Measurements from ENCODE around the gene BMPR1A. TPM values are rescaled to one million over a fixed set of nuclear protein-coding genes. Genes with fewer than 3 reads are reported as not detected.
"Not testable (repeated sequence)": the region's sequence is repeated elsewhere in the genome, so short reads cannot be mapped to it uniquely, and the experiment has no call there.

The BMPR1A gene
- total RNA-seq, 1 donor, result 71.7 TPM

DNA sequence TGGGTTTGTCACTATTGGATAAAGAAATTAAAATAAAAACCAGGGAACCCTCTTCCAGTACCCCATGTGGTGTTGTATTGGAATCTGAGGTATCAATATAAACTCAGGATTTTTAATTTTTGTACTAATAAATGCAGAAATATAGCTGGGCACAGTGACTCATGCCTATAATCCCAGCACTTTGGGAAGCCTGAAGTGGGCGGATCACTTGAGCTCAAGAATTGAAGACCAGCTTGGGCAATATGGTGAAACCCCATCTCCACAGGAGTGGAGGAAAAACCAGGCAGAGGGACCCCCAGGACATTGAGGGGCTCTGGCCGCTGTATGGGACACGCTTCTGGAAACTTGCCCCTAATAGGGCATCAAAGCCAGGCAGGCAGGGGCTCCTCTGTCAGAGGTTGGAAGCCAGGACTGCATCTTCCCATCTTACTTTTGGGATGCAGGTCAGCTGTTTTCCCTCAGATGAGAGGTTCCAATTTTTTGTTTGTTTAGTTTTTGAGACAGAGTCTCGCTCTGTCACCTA, 222.9 kb downstream of the BMPR1A start:
- Histone ChIP-seq H3K36me3 (ENCODE audit: insufficient read depth, low read length) (no peaks in the 10 kb centered on the region), H4K20me1 (ENCODE audit: insufficient read depth, low read length) (no peaks in the 10 kb centered on the region), H3K27me3 (ENCODE audit: insufficient read depth, low read length) (no peaks in the 10 kb centered on the region), H2AFZ (ENCODE audit: low read length) (no peak overlapping the region), H3K9me3 (ENCODE audit: low read depth, low read length) (no peaks in the 10 kb centered on the region), H3K4me1 (ENCODE audit: insufficient read depth, low read length) (peaks cover 22% of the 10 kb centered on the region), H3K4me2 (ENCODE audit: insufficient read depth, low read length) (no peak overlapping the region), H3K79me2 (ENCODE audit: insufficient read depth, low read length) (no peaks in the 10 kb centered on the region), H3K27ac (ENCODE audit: low read depth, low read length) (peak overlapping the region; percentile 37), H3K4me3 (ENCODE audit: insufficient read depth, low read length) (no peak overlapping the region)
- TF ChIP-seq, protein P1, sequence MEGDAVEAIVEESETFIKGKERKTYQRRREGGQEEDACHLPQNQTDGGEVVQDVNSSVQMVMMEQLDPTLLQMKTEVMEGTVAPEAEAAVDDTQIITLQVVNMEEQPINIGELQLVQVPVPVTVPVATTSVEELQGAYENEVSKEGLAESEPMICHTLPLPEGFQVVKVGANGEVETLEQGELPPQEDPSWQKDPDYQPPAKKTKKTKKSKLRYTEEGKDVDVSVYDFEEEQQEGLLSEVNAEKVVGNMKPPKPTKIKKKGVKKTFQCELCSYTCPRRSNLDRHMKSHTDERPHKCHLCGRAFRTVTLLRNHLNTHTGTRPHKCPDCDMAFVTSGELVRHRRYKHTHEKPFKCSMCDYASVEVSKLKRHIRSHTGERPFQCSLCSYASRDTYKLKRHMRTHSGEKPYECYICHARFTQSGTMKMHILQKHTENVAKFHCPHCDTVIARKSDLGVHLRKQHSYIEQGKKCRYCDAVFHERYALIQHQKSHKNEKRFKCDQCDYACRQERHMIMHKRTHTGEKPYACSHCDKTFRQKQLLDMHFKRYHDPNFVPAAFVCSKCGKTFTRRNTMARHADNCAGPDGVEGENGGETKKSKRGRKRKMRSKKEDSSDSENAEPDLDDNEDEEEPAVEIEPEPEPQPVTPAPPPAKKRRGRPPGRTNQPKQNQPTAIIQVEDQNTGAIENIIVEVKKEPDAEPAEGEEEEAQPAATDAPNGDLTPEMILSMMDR (IDR thresholded peaks at IDR 0.05; ENCODE audit: extremely low read depth, low read depth, low read length), result no peak
- peak; percentile 42 for DNase-seq (ENCODE audit: insufficient read length, low spot score, missing footprints)

GRCh38 chr10:86979977-86980448, 223.6 kb downstream of the BMPR1A start:
- H3K27me3 ChIP-seq (ENCODE audit: insufficient read depth, low read length), result no peaks in the 10 kb centered on the region
- H3K9me3 ChIP-seq (ENCODE audit: low read depth, low read length), result no peaks in the 10 kb centered on the region
- peak; percentile 76 for DNase-seq (ENCODE audit: insufficient read length, low spot score, missing footprints)
- H3K36me3 ChIP-seq (ENCODE audit: insufficient read depth, low read length), result no peaks in the 10 kb centered on the region
- H4K20me1 ChIP-seq (ENCODE audit: insufficient read depth, low read length), result no peaks in the 10 kb centered on the region
- peak overlapping the region; percentile 29 for H3K4me2 ChIP-seq (ENCODE audit: insufficient read depth, low read length)
- H3K4me3 ChIP-seq (ENCODE audit: insufficient read depth, low read length), result peak overlapping the region; percentile 6
- H3K4me1 ChIP-seq (ENCODE audit: insufficient read depth, low read length), result peaks cover 22% of the 10 kb centered on the region
- TF ChIP-seq, protein P1 (IDR thresholded peaks at IDR 0.05; ENCODE audit: extremely low read depth, low read depth, low read length), result no peak
- H2AFZ ChIP-seq (ENCODE audit: low read length), result peak overlapping the region; percentile 60
- peak overlapping the region; percentile 42 for H3K27ac ChIP-seq (ENCODE audit: low read depth, low read length)
- H3K79me2 ChIP-seq (ENCODE audit: insufficient read depth, low read length), result no peaks in the 10 kb centered on the region

DNA sequence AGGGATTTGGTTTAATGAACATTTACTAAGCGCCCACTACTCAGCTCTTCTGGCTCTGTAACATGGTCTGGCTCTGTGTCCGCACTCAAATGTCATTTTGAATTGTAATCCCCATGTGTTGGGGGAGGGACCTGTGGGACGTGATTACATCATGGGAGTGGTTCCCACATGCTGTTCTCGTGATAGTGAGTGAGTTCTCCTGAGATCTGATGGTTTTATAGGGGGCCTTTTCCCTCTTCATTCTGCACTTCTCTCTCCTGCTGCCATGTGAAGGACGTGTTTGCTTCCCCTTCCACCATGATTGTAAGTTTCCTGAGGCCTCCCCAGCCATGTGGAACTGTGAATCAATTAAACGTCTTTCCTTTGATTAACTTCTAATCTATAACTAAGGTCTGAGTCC, 224.6 kb downstream of the BMPR1A start:
- not testable (repeated sequence) for H3K79me2 ChIP-seq (ENCODE audit: insufficient read depth, low read length); H4K20me1 ChIP-seq (ENCODE audit: insufficient read depth, low read length); H3K36me3 ChIP-seq (ENCODE audit: insufficient read depth, low read length); H3K27ac ChIP-seq (ENCODE audit: low read depth, low read length); H3K9me3 ChIP-seq (ENCODE audit: low read depth, low read length); H3K27me3 ChIP-seq (ENCODE audit: insufficient read depth, low read length); DNase-seq (ENCODE audit: insufficient read length, low spot score, missing footprints); H3K4me2 ChIP-seq (ENCODE audit: insufficient read depth, low read length); H3K4me3 ChIP-seq (ENCODE audit: insufficient read depth, low read length); H2AFZ ChIP-seq (ENCODE audit: low read length)
- H3K4me1 ChIP-seq (ENCODE audit: insufficient read depth, low read length), result peaks cover 22% of the 10 kb centered on the region

GRCh38 chr10:86981716-86982115, 225.3 kb downstream of the BMPR1A start:
- H3K4me2 ChIP-seq (ENCODE audit: insufficient read depth, low read length), result no peak overlapping the region
- H3K27me3 ChIP-seq (ENCODE audit: insufficient read depth, low read length), result no peaks in the 10 kb centered on the region
- no peak overlapping the region for H2AFZ ChIP-seq (ENCODE audit: low read length)
- no peaks in the 10 kb centered on the region for H3K36me3 ChIP-seq (ENCODE audit: insufficient read depth, low read length)
- H4K20me1 ChIP-seq (ENCODE audit: insufficient read depth, low read length), result no peaks in the 10 kb centered on the region
- H3K9me3 ChIP-seq (ENCODE audit: low read depth, low read length), result no peaks in the 10 kb centered on the region
- TF ChIP-seq, protein P1 (IDR thresholded peaks at IDR 0.05; ENCODE audit: extremely low read depth, low read depth, low read length), result no peak
- H3K79me2 ChIP-seq (ENCODE audit: insufficient read depth, low read length), result no peaks in the 10 kb centered on the region
- no peak overlapping the region for H3K27ac ChIP-seq (ENCODE audit: low read depth, low read length)
- peaks cover 22% of the 10 kb centered on the region for H3K4me1 ChIP-seq (ENCODE audit: insufficient read depth, low read length)
- no peak overlapping the region for H3K4me3 ChIP-seq (ENCODE audit: insufficient read depth, low read length)
- no peak for DNase-seq (ENCODE audit: insufficient read length, low spot score, missing footprints)

Small RNAs within 50 kb of the gene (small RNA-seq; reads per million reads assigned to genes)
- 0.45 reads per million for gene RNU1-19P

Other genes with a start within 250 kb of the BMPR1A start
- gene WAPL, start 234.8 kb upstream of the BMPR1A start, total RNA-seq, result 40.2 and 46.0 TPM in 2 replicates
- gene OPN4, start 102.1 kb upstream of the BMPR1A start, total RNA-seq, result not detected in 2 replicates
- gene LDB3, start 88.1 kb upstream of the BMPR1A start, total RNA-seq, result under 0.01 TPM in 2 replicates
- 1.1 and 3.5 TPM in 2 replicates for gene MMRN2, start 201.0 kb downstream of the BMPR1A start, total RNA-seq
- 0.36 and 2.4 TPM in 2 replicates for gene SNCG, start 202.0 kb downstream of the BMPR1A start, total RNA-seq
- 11.9 and 18.3 TPM in 2 replicates for gene ADIRF, start 211.9 kb downstream of the BMPR1A start, total RNA-seq